Karpas-422 (cell line): ENCODE results near the gene PPP1R12B. TPM values are rescaled to one million over a fixed set of nuclear protein-coding genes. Genes with fewer than 3 reads are reported as not detected.
A peak's percentile ranks its signal among the peaks of the same experiment; 100 is the strongest.
"Not testable (repeated sequence)": the region's sequence is repeated elsewhere in the genome, so short reads cannot be mapped to it uniquely, and the experiment has no call there.

Source experiments
- DNase-seq: peaks from one replicate; pipeline ENCODE4 v3.0.0-alpha.2; 2015
- H2AFZ ChIP-seq: fragments of 200-600 bp; sonication (generic); 2 replicates; pipeline ENCODE4 v1.6.1; 2014; ENCODE audit warnings: antibody characterized with exemption, low read length, mixed read lengths
- H3K27ac ChIP-seq: fragments of 200-600 bp; sonication (generic); 2 replicates; pipeline ENCODE4 v1.5.1; 2014; ENCODE audit warnings: mild to moderate bottlenecking, low read length, moderate library complexity
- H3K27me3 ChIP-seq: fragments of 200-600 bp; sonication (generic); 2 replicates; pipeline ENCODE4 v1.6.1; 2014; ENCODE audit warnings: low read length, mixed read lengths
- H3K36me3 ChIP-seq: fragments of 200-600 bp; sonication (generic); 2 replicates; pipeline ENCODE4 v1.6.1; 2014; ENCODE audit warnings: low read length, mixed read lengths; ENCODE audit not compliant: insufficient read depth
- H3K4me1 ChIP-seq: fragments of 200-600 bp; sonication (generic); 2 replicates; pipeline ENCODE4 v1.6.1; 2014; ENCODE audit warnings: mild to moderate bottlenecking, low read length, mixed read lengths
- H3K4me2 ChIP-seq: fragments of 200-600 bp; sonication (generic); 2 replicates; pipeline ENCODE4 v1.6.1; 2014; ENCODE audit warnings: low read length, low read depth, mild to moderate bottlenecking; ENCODE audit not compliant: poor library complexity, severe bottlenecking
- H3K4me3 ChIP-seq: fragments of 200-600 bp; sonication (generic); 2 replicates; pipeline ENCODE4 v1.5.1; 2014; ENCODE audit warnings: mild to moderate bottlenecking, antibody characterized with exemption, low read length, mixed read lengths
- H3K79me2 ChIP-seq: fragments of 200-600 bp; sonication (generic); 2 replicates; pipeline ENCODE4 v1.6.1; 2014; ENCODE audit warnings: mild to moderate bottlenecking, low read length, mixed read lengths
- H3K9ac ChIP-seq: fragments of 200-600 bp; sonication (generic); 2 replicates; pipeline ENCODE4 v1.6.0; 2014; ENCODE audit warnings: low read length
- H3K9me2 ChIP-seq: fragments of 200-600 bp; sonication (generic), shearing (Covaris generic); replicated peaks from 2 replicates; pipeline ENCODE4 v1.6.0; 2014; ENCODE audit warnings: mild to moderate bottlenecking, low read length, moderate library complexity; ENCODE audit not compliant: insufficient read depth
- H3K9me3 ChIP-seq: fragments of 300-700, 200-600 bp; sonication (generic); 2 replicates; pipeline ENCODE4 v1.6.1; 2014; ENCODE audit warnings: low read length, mixed read lengths
- H4K20me1 ChIP-seq: fragments of 200-600 bp; sonication (generic); 2 replicates; pipeline ENCODE4 v1.6.1; 2014; ENCODE audit warnings: mild to moderate bottlenecking, antibody characterized with exemption, low read length, low read depth; ENCODE audit not compliant: insufficient read depth
- total RNA-seq: library from RNA; depleted of rRNA; stranded (reverse); fragments of >200 nt; shearing (Covaris generic); gene quantifications from 2 replicates; pipeline ENCODE4 v1.2.3, GENCODE V29; 2014; ENCODE audit warnings: low replicate concordance

PPP1R12B gene
- total RNA-seq, 1 experiment from 2014 or later = 8.4 TPM

DNA sequence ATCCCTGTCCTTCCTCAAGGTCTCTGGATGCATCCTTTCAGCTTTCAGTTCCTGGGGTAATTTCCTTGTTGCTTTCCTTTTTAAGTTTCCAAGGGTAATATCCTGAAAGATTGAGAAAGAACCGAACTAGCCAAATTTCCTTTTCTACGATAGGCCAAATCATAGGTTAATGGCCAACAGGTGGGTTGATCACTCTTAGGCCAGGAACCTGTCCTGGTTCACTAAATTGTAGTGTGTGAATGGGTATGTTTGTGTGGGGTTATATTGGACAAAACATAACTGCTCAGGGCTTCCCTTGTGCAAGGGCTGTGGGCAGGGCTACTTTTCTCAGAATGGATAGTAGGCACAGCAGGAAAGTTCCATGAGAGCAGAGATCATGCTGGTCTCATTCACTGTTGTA lies 23.9 kb upstream of the PPP1R12B start:
- Histone ChIP-seq H3K27ac (no peak overlapping the region), H4K20me1 (no peaks in the 10 kb centered on the region), H3K9me2 (no peaks in the 10 kb centered on the region), H3K4me3 (no peak overlapping the region), H2AFZ (no peak overlapping the region), H3K79me2 (no peaks in the 10 kb centered on the region), H3K27me3 (no peaks in the 10 kb centered on the region), H3K9me3 (no peaks in the 10 kb centered on the region), H3K36me3 (peaks cover 4% of the 10 kb centered on the region; the same call in 1 of the 2 replicates), H3K4me1 (peaks cover 13% of the 10 kb centered on the region), H3K4me2 (no peak overlapping the region), H3K9ac (no peak overlapping the region)
- DNase-seq = no peak

DNA sequence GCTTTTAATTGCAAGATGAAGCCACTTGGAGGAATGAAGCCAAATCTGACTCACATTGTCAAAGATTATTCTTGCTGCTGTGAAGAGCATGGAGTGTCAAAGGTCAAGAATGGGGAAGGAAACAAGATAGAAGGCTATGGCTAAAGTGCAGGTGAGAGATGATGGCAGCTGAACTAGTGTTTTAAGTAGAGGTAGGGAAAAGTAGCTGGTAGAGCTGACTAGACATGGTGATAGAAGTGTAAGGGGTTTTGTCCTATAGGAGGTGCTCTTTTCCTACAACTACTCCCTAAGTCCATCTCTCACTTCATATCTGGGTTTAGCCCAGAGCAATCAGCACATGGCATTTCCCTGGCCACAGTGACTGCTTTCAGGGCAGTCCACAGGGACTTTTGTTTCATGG lies 18.6 kb upstream of the PPP1R12B start:
- no peak overlapping the region for H3K4me3 ChIP-seq
- DNase-seq = no peak
- H3K27me3 ChIP-seq = no peaks in the 10 kb centered on the region
- H4K20me1 ChIP-seq = no peaks in the 10 kb centered on the region
- no peak overlapping the region for H2AFZ ChIP-seq
- H3K4me2 ChIP-seq = no peak overlapping the region
- no peak overlapping the region for H3K27ac ChIP-seq
- no peaks in the 10 kb centered on the region for H3K4me1 ChIP-seq
- H3K36me3 ChIP-seq = peaks cover 44% of the 10 kb centered on the region
- H3K9me3 ChIP-seq = no peaks in the 10 kb centered on the region
- no peaks in the 10 kb centered on the region for H3K9me2 ChIP-seq
- H3K79me2 ChIP-seq = no peaks in the 10 kb centered on the region
- H3K9ac ChIP-seq = no peak overlapping the region

DNA sequence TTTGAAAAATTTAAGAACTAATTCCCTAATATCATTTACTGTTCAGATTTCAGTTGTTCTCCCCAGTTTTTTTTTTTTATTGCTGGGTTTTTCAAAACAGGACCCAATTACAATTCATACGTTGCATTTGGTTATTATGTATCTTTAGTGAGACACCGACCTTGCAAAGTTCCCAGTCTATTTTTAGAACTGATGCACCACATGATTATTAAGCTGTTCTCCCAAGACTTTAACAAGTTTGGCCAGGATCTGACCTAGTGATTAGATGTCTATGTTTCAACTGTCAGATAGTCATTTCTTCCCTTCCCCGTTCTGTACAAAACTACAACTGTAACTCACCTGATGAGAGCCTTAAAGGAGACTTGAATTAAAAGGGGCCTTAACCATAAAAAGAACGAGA lies 14.6 kb upstream of the PPP1R12B start:
- H4K20me1 ChIP-seq = no peaks in the 10 kb centered on the region
- no peaks in the 10 kb centered on the region for H3K27me3 ChIP-seq
- H3K9ac ChIP-seq = no peak overlapping the region
- H3K4me1 ChIP-seq = no peaks in the 10 kb centered on the region
- H3K4me3 ChIP-seq = no peak overlapping the region
- no peaks in the 10 kb centered on the region for H3K9me3 ChIP-seq
- H3K79me2 ChIP-seq = peaks cover 23% of the 10 kb centered on the region
- H3K9me2 ChIP-seq = no peaks in the 10 kb centered on the region
- no peak overlapping the region for H2AFZ ChIP-seq
- no peak overlapping the region for H3K27ac ChIP-seq
- DNase-seq = no peak
- no peak overlapping the region for H3K4me2 ChIP-seq
- H3K36me3 ChIP-seq = peaks cover 53% of the 10 kb centered on the region

DNA sequence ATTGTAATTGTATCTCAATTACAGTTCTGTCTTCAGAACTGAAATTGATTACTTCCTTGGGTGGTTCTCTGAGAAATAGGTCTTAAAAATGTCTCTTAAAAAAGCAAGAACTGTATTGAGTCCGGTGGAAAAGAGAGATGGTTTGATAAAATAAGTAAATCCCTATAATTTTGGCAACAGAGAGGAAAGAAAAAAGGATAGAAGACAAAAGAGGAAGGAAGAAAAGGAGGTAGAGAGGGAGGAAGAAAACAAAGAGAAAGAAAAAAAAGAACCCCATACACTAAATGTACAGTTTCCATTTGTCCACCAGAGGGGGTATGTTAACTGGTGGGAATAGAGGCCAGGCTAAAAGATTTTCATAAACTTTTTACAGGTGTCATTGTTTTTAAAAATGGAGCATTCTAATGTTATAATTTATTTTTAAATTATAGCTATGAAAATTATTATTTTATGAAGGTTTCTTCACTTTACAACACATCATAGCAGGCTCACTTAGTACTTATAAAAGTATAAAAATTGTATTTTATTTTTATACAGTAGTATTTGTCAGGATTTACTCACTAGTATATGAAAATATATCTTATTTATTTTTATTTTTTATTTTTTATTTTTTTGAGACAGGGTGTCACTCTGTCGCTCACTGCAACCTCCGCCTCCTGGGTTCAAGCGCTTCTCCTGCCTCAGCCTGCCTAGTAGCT lies 4.7 kb upstream of the PPP1R12B start:
- Histone ChIP-seq H3K9me2 (no peaks in the 10 kb centered on the region), H3K4me2 (peak overlapping the region; percentile 62), H3K79me2 (peaks cover 27% of the 10 kb centered on the region), H3K9me3 (no peaks in the 10 kb centered on the region), H2AFZ (peak overlapping the region; percentile 85), H3K36me3 (no peaks in the 10 kb centered on the region), H3K9ac (peak overlapping the region; percentile 42), H3K4me1 (peaks cover 33% of the 10 kb centered on the region), H4K20me1 (no peaks in the 10 kb centered on the region), H3K27me3 (no peaks in the 10 kb centered on the region), H3K4me3 (peak overlapping the region; percentile 48), H3K27ac (0 out of 2 replicates have a peak overlapping the region, but pooled peaks have one; percentile 14)
- DNase-seq = peak; percentile 88

GRCh38 chr1:202348005-202348508 lies 442 bp upstream of the PPP1R12B start:
- peak overlapping the region; percentile 84 for H3K4me3 ChIP-seq
- H3K4me2 ChIP-seq = peak overlapping the region; percentile 92
- H3K27ac ChIP-seq = no peak overlapping the region
- H3K4me1 ChIP-seq = peaks cover 24% of the 10 kb centered on the region
- H3K9me3 ChIP-seq = no peaks in the 10 kb centered on the region
- peaks cover 3% of the 10 kb centered on the region; the same call in 1 of the 2 replicates for H3K79me2 ChIP-seq
- no peaks in the 10 kb centered on the region for H4K20me1 ChIP-seq
- no peaks in the 10 kb centered on the region for H3K36me3 ChIP-seq
- DNase-seq = no peak
- H3K9ac ChIP-seq = peak overlapping the region; percentile 61
- no peaks in the 10 kb centered on the region for H3K27me3 ChIP-seq
- no peaks in the 10 kb centered on the region for H3K9me2 ChIP-seq
- peak overlapping the region; percentile 99 for H2AFZ ChIP-seq

DNA sequence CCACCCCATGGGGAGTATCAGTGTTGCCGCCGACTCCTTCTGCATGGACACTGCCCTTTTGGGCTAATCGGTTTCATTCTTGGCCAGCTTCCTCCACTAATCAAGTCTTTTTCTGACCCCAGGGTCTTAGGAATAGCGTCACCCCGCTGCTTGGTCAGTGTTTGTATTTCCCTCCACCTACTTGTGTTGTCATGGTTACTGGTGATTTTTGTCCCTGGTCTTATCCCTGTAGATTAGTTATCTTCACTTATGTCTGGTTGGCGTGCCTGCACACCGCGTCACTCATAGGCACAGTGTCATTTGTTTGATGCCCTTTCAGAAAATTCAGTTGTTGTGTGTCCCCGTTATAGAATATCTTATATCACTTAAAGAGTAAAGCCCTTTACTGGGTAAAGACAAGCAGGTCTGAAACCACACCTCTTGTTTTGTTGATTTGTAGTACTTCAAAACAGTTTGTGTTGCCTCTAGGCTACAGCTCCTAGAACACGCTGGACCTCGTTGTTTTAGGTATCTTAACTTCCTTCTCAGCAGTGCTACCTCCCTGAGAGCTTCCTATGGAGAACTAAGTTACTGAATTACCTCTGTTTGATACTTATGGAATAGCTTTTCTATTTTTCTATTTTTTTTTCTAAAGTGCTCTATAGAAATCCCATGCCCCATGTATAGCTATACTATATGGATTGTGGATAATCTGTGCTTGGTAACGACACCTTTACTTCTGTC lies 868 bp downstream of the PPP1R12B start:
- Histone ChIP-seq H3K4me2 (peak overlapping the region; percentile 92), H4K20me1 (no peaks in the 10 kb centered on the region), H3K9ac (peak overlapping the region; percentile 81), H2AFZ (peak overlapping the region; percentile 80), H3K27ac (no peak overlapping the region), H3K36me3 (no peaks in the 10 kb centered on the region), H3K27me3 (no peaks in the 10 kb centered on the region), H3K9me3 (no peaks in the 10 kb centered on the region), H3K79me2 (peaks cover 3% of the 10 kb centered on the region; the same call in 1 of the 2 replicates), H3K4me3 (peak overlapping the region; percentile 84), H3K4me1 (peaks cover 18% of the 10 kb centered on the region), H3K9me2 (no peaks in the 10 kb centered on the region)
- DNase-seq = peak; percentile 59

GRCh38 chr1:202351725-202352124 lies 3.2 kb downstream of the PPP1R12B start:
- Histone ChIP-seq H3K27ac (no peak overlapping the region), H3K4me1 (peaks cover 18% of the 10 kb centered on the region), H3K4me2 (no peak overlapping the region), H3K36me3 (no peaks in the 10 kb centered on the region), H3K4me3 (no peak overlapping the region), H3K27me3 (no peaks in the 10 kb centered on the region), H3K79me2 (peaks cover 3% of the 10 kb centered on the region; the same call in 1 of the 2 replicates), H3K9me2 (no peaks in the 10 kb centered on the region), H3K9ac (no peak overlapping the region), H4K20me1 (peaks cover 12% of the 10 kb centered on the region; the same call in 1 of the 2 replicates), H3K9me3 (no peaks in the 10 kb centered on the region), H2AFZ (no peak overlapping the region)
- no peak for DNase-seq

- H3K9me2 ChIP-seq, H3K79me2 ChIP-seq, H3K4me2 ChIP-seq, H3K4me3 ChIP-seq, H3K36me3 ChIP-seq, H3K27me3 ChIP-seq, DNase-seq, H2AFZ ChIP-seq, H3K27ac ChIP-seq, H3K9me3 ChIP-seq, H3K9ac ChIP-seq: not testable (repeated sequence)
- Histone ChIP-seq H4K20me1 (peaks cover 14% of the 10 kb centered on the region; the same call in 1 of the 2 replicates), H3K4me1 (peaks cover 16% of the 10 kb centered on the region)
Observed at GRCh38 chr1:202352583-202353197, 4.2 kb downstream of the PPP1R12B start.
